Activated CD4-positive, alpha-beta T cell treated with anti-CD3 and anti-CD28 coated beads, Interleukin-2, amount 50 U/mL, for 24 hours (primary cell): Measurements from ENCODE around the gene PRKCE.

Experiments used
- DNase-seq, 2 donors: peaks; one replicate each; pipeline ENCODE4 v3.0.0-alpha.2; 2020; ENCODE audit warnings: low read depth in 1 of 2, low spot score in 1 of 2

Gene PRKCE

GRCh38 chr2:45953376-45954027, 302.0 kb downstream of the PRKCE start:
- DNase-seq, result no peak

GRCh38 chr2:45954233-45954850, 302.9 kb downstream of the PRKCE start:
- DNase-seq, result no peak

GRCh38 chr2:45957533-45958227, 306.2 kb downstream of the PRKCE start:
- no peak for DNase-seq

- DNase-seq, result no peak
Measured at GRCh38 chr2:45960057-45960863, 308.8 kb downstream of the PRKCE start.

DNA sequence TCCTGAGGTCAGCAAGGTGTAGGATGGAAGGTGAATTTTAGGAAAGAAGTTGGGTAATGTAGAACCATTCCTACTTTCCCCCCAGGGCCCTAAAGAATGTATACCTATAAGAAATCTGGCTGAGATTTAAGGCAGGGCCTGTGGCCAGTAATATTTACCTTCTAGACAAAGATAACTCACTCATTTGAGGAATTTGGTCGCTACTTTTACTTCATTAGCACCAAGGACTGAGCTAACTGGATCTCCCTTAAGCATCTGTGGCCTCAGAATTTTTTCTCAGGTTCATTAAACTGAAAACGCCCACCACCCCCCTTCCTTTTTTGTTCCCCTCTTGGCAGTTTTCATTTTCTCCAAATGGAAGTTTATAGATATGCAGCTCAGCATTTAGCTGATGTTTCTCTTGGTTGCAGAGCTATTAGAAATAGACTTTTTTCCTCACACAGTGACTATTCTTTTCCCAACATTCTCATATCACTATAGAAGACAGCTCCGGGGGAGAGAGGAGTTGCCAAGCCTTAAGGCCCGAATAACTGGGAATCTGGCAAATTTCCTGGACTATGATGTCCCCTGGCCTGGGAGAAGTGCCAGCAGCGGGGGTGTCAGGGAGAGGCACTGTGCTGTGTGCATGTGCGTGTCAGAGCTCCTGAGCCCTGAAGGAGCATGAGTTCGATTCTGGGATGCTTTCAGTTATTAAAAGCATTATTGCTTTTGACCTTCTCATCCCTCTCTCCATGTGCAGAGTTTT, 310.9 kb downstream of the PRKCE start:
- no peak for DNase-seq

- no peak for DNase-seq
Measured at GRCh38 chr2:45963816-45964215, 312.3 kb downstream of the PRKCE start.

- no peak for DNase-seq
Measured at GRCh38 chr2:45964223-45964841, 312.9 kb downstream of the PRKCE start.

- DNase-seq, result no peak
Measured at GRCh38 chr2:45964906-45965305, 313.4 kb downstream of the PRKCE start.

DNA sequence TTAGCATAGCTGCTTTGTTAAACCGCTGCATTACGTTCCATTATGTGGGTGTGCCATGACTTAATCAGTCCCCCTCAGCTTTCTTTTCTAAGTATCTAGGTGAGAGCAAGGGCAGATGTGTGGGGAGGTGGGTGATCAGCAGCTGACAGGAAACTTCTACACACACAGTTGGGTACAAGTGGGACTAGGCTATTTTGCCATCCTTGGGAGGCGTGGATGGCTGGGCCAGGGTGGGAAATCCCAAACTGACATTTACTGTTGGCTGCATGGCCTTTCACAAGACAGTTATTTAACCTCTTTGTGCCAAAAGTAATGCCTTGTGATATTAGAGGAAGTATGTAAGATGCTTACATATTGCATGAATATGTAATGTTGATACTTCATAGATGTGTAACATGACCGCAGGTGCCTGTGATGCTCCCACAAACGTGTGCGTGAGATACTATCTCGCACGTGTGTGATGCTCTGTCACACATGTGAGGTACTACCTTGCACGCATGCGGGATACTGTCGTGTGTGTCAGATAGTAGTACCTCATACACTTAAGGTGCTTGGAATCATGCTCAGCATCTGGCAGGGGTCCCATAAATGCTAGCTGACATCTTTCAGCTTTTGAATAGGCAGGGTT, 314.5 kb downstream of the PRKCE start:
- DNase-seq, result no peak

DNA sequence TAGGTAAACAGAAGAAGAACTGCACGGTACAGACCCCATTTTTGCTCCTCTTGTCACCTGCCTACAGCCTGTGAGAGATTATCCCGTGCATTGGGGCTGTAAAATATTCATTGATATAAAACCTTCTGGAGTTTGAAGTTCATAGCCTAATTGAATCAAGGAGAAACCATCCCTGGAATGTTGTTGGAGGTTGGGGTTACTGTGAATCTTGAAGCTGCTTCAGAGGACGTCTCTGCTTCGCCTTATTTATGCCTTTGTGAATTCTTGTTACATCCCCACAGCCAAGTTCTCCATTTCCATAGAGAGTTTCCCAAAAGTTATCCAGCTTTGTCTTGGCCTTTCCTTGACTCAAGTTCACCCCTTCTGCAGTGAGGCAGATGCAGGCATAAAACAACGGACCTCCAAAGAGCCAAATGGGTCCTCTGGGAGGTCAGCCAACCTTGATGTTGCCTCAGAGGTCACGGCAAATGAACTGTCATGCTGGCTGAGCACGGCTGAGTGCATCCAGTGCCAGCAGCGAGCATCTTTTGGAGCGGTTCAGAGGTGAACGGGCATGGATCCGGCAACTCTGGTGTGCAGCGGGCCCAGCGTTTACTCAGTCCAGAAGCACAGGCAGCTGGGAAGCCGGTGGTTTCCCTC, 317.6 kb downstream of the PRKCE start:
- DNase-seq, result no peak

DNA sequence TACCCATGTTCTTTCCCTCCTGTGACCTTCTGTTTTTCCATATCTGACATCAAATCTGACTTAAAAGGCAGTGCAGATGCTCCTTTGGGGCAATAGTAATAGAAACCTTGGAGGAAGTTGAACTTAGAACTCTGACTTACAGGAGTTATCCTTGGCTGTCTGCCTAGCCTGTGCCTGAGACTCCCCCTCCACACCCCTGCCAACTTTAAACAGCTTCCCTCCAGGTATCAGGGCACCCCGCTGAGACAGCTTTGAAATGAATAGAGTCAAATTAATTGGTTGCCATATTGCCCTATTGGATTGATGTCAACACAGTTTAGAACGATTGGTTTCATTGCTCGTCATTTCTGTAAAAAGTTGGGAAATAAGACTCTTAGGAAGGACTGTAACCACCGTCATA, 322.0 kb downstream of the PRKCE start:
- DNase-seq, result no peak

DNA sequence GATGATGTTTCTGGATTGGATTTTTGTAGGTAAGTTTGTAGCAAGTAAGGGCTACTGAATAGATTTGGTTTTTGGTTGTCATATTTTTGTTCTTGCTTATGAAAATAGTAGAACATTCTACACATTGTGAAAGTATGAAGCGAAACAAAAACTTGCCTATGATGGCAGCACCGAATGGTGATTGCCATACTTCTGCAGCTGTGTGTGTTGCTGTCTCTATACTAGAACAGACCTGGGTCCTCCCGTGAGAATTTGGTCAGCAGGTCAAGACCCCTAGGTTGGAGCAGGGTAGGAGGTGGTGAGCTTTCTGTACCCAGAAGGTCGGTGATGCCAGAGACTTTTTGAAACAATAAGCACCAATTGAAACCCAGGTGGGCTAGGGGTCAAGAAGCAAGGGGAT, 322.6 kb downstream of the PRKCE start:
- no peak for DNase-seq

DNA sequence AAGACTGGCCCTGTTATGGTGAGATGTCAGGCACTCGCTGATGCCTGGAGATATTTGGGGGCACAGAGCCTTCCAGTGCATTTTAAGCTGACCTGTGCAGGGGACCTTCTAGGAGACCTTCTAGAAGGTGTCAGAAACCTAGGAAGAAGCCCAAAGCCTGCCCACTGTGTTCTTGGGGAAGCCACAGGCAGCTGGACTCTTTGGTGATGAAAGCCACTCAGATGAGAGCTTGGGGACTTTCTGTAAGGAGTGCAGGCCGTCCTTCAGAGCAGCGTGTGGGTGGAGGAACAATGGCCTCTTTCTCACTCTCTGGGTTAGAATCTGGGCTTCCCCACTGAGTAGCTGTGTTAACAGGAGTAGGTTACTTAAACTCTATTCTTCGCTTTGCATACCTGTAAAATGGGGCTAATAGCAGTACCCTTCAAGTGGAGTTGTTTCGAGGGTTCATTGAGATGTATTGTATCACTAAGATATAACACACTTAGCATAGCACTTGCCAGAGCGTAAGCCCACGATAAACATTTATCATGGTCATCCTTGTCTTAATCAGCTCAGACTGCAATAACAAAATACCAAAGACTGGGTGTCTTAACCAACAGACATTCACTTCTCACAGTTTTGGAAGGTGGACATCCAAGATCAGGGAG, 323.4 kb downstream of the PRKCE start:
- DNase-seq, result no peak

- no peak for DNase-seq
Measured at GRCh38 chr2:45975752-45976517, 324.5 kb downstream of the PRKCE start.

DNA sequence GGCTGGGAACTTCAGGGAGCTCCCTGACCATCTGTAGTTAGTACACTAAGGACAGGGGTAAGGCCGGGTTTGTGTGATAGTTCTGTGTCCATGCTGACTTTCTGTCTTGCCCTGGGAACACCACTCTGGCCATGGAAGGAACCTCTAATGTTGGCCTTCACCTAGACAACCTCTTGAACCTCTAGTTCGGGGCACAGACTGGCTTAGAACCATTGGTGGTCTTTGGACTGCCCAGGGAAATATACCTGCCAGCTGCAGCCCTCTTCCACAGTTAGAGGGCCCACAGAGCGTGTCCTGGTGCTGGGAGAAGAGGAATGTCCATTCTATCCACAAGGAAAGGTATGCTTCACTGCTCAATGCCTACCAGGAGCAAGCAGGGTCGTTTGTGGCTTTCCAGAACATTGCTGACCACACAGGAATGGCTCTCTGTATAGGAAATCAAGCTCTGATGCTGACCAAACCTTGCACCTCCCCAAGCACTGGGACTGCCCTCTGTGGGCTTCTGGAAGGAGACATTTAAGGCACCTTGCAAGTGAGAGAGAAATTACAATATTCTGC, 326.9 kb downstream of the PRKCE start:
- no peak for DNase-seq

- DNase-seq, result no peak
Measured at GRCh38 chr2:45979065-45979464, 327.6 kb downstream of the PRKCE start.

DNA sequence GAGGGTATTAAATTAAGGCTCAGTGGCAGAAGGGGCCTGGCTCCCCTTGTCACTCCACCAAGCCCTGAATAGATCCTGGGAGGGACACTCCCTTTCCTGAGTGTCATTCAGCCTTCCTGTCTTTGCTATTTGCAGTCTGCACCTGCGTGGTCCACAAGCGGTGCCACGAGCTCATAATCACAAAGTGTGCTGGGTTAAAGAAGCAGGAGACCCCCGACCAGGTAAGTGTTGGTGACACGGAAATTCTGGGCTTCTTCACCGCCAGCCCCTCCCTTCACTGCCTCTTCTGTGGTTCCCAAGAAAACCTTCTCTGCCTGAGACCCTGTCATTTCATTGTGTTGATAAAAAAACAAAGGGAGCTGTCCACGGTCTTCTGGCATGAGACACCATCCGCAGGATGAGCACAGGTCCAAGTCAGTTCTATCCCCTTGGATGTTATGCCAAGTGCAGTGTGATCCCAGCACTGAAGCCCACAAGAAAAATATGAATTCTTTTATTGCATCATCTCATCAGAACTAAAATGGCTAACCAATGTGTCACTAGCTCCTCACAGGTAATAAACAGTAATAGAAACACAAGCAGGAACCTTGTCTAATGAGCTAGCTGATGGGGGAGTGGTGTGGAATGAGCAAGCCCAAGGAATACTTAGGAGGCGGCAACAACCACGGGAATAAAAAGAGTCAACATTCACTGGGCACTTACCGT, 328.8 kb downstream of the PRKCE start:
- DNase-seq, result no peak
